Measurements from ENCODE around the gene KAT6B. TPM values are rescaled to one million over a fixed set of nuclear protein-coding genes. Genes with fewer than 3 reads are reported as not detected.
"Not testable (repeated sequence)": the region's sequence is repeated elsewhere in the genome, so short reads cannot be mapped to it uniquely, and the experiment has no call there.

Gene KAT6B
- total RNA-seq, 4 donors from 2014 or later, result 34.2 to 84.2 (median 47.3) TPM

DNA sequence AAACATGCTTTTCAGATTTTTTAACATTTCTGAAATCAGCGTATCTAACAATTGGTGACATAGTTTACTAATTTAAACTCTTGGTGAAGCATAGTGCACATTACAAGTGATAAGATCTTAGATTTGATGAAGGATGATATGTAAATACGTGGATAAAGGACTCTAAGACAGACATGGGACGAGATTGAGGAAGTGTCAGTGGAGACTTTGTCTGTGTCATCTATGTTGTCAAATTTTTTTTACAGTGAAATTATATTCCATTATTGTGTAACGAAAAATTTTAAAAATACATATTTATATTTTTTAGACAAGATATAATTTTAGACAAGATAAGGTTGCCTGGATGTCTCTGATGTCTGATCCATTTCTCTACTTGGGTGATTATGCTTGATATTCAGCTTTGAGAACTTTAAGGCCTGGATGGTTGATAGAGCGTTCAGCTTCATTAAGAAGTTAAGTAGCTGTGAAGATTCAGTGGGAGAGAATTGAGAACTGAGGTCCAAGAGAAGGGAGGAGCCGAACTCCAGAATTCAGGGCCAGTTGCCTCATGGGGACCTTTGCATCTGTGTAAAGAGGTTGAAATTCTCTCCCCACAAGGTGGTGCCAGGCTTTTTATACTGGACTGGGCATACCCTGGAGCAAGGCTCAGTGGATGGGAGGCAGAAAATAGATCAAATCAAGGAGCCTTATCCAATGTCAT is 62.7 kb downstream of the KAT6B start:
- Histone ChIP-seq H3K36me3 (no peaks in the 10 kb centered on the region), H3K9me3 (no peaks in the 10 kb centered on the region), H3K4me1 (peaks cover 14% of the 10 kb centered on the region), H3K27me3 (no peaks in the 10 kb centered on the region), H3K4me3 (no peak overlapping the region), H3K27ac (no peak overlapping the region)
- no peak for DNase-seq (ENCODE audit: low spot score in 2 of 2)
- WGBS, result 82% methylated on average over 6 of the region's 6 CpGs
- TF ChIP-seq EP300 (IDR thresholded peaks at IDR 0.05), result no peak

DNA sequence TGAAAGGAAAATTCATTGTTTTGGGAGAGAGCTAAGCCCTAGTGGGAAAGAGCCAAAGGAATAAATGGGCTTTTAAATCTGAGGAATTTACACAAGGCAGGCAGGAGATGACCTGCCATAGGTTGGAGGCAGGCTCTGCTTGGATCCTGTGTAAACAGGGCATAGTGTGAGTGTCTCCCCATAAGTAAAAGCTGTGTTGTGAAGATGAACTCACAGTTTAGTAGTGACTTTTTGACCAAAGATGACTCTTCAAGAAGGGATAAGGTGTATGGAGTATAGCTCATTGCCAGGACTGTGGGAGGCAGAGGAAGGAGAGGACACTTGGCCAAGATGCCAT is 63.2 kb downstream of the KAT6B start:
- H3K27me3 ChIP-seq, result no peaks in the 10 kb centered on the region
- no peak overlapping the region for H3K27ac ChIP-seq
- H3K36me3 ChIP-seq, result no peaks in the 10 kb centered on the region
- no peak overlapping the region for H3K4me3 ChIP-seq
- peaks cover 14% of the 10 kb centered on the region for H3K4me1 ChIP-seq
- DNase-seq (ENCODE audit: low spot score in 2 of 2), result no peak
- H3K9me3 ChIP-seq, result no peaks in the 10 kb centered on the region
- TF ChIP-seq POLR2AphosphoS5 (IDR thresholded peaks at IDR 0.05) (no peak), POLR2A (IDR thresholded peaks at IDR 0.05) (no peak), EP300 (IDR thresholded peaks at IDR 0.05) (no peak)
- TF ChIP-seq, protein P1, sequence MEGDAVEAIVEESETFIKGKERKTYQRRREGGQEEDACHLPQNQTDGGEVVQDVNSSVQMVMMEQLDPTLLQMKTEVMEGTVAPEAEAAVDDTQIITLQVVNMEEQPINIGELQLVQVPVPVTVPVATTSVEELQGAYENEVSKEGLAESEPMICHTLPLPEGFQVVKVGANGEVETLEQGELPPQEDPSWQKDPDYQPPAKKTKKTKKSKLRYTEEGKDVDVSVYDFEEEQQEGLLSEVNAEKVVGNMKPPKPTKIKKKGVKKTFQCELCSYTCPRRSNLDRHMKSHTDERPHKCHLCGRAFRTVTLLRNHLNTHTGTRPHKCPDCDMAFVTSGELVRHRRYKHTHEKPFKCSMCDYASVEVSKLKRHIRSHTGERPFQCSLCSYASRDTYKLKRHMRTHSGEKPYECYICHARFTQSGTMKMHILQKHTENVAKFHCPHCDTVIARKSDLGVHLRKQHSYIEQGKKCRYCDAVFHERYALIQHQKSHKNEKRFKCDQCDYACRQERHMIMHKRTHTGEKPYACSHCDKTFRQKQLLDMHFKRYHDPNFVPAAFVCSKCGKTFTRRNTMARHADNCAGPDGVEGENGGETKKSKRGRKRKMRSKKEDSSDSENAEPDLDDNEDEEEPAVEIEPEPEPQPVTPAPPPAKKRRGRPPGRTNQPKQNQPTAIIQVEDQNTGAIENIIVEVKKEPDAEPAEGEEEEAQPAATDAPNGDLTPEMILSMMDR (IDR thresholded peaks at IDR 0.05), result no peak

DNA sequence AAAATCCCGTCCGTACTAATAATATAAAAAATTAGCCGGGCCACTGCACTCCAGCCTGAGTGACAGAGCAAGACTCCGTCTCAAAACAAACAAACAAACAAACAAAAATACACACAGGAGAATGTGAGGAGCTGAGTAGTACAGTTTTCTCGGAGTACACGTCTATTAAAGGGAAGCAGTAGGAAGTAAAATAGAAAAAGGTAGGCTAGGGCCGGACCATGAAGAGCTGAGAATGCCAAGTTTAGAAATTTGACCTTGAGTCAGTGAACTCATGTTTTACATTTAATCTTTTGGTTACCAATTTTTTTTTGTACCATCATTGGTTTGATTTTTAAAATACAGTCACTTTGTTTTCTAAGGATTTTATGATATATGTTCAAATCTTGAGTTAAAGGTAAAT is 64.1 kb downstream of the KAT6B start:
- peaks cover 14% of the 10 kb centered on the region for H3K4me1 ChIP-seq
- no peak overlapping the region for H3K4me3 ChIP-seq

DNA sequence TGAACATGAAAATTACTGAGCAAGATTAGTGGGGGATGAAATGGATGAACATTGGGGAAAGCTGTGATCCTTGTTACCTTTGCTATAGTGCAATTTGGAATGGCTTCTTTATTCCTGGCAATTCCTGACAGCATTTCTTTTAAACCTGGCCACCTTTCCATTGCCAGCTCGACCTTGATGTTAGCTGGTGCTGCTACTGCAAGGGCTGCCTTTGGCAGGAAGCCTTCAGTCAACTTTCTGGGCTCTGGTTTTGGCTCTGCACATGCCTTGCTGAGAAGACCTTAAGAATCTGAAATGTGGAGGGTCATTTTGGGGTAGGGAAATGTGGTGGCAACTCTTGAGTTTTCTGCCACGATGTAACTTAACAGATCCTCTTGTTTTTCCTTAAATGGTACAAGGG is 64.7 kb downstream of the KAT6B start:
- H3K4me3 ChIP-seq, result no peak overlapping the region
- no peaks in the 10 kb centered on the region for H3K9me3 ChIP-seq
- DNase-seq (ENCODE audit: low spot score in 2 of 2), result no peak
- TF ChIP-seq, protein P1 (IDR thresholded peaks at IDR 0.05), result no peak
- TF ChIP-seq POLR2A (IDR thresholded peaks at IDR 0.05) (no peak), POLR2AphosphoS5 (IDR thresholded peaks at IDR 0.05) (no peak), EP300 (IDR thresholded peaks at IDR 0.05) (no peak)
- WGBS, result 41% methylated on average over 2 of the region's 2 CpGs
- no peaks in the 10 kb centered on the region for H3K36me3 ChIP-seq
- no peaks in the 10 kb centered on the region for H3K27me3 ChIP-seq
- H3K27ac ChIP-seq, result no peak overlapping the region
- H3K4me1 ChIP-seq, result peaks cover 14% of the 10 kb centered on the region

More for the DNA sequence above, 64.1 kb downstream of the KAT6B start:
- H3K36me3 ChIP-seq, result no peaks in the 10 kb centered on the region
- no peaks in the 10 kb centered on the region for H3K27me3 ChIP-seq
- 86% methylated on average over 7 of the region's 7 CpGs for WGBS
- no peaks in the 10 kb centered on the region for H3K9me3 ChIP-seq
- TF ChIP-seq POLR2AphosphoS5 (IDR thresholded peaks at IDR 0.05) (no peak), EP300 (IDR thresholded peaks at IDR 0.05) (no peak), POLR2A (IDR thresholded peaks at IDR 0.05) (no peak)
- TF ChIP-seq, protein P1 (IDR thresholded peaks at IDR 0.05), result no peak
- no peak overlapping the region for H3K27ac ChIP-seq
- DNase-seq (ENCODE audit: low spot score in 2 of 2), result no peak

DNA sequence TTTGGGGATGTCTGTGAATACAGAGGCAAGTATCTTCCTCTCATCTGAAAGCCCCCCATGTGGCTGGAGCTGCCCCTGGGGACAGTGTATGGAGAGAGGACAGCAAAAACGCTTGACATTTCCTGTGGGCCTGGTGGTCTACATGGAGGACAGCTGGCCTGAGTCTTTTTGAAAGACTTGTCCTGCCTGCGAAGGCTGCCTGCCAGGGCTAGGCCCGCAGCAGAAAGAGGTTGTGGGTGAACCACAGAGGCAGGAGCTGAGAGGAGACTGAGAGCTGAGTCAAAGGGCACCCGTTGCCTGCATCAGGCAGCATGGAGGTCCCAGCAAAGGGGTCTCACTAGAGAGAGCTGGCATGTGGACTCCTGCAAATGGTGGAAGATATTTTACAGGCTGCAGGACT is 66.4 kb downstream of the KAT6B start:
- Histone ChIP-seq H3K36me3 (no peaks in the 10 kb centered on the region), H3K27ac (no peak overlapping the region), H3K4me1 (peaks cover 18% of the 10 kb centered on the region), H3K27me3 (no peaks in the 10 kb centered on the region), H3K4me3 (no peak overlapping the region), H3K9me3 (no peaks in the 10 kb centered on the region)
- TF ChIP-seq POLR2AphosphoS5 (IDR thresholded peaks at IDR 0.05) (no peak), POLR2A (IDR thresholded peaks at IDR 0.05) (no peak), EP300 (IDR thresholded peaks at IDR 0.05) (no peak)
- TF ChIP-seq, protein P1 (IDR thresholded peaks at IDR 0.05), result no peak
- WGBS, result 73% methylated on average over 4 of the region's 4 CpGs
- DNase-seq (ENCODE audit: low spot score in 2 of 2), result no peak

DNA sequence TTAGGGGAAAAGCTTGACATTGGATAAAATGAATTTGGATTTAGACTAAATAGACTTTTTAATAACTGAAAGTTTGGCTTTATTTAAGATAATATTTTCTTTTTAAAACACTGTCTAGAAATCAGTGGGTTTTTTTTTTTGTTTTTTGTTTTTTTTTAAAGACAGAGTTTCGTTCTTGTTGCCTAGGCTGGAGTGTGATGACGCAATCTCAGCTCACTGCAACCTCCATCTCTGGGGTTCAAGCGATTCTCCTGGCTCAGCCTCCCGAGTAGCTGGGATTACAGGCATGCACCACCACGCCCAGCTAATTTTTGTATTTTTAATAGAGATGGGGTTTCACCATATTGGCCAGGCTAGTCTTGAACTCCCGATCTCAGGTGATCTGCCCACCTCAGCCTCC is 66.9 kb downstream of the KAT6B start:
- H3K36me3 ChIP-seq; H3K27me3 ChIP-seq; H3K9me3 ChIP-seq; H3K4me3 ChIP-seq; DNase-seq (ENCODE audit: low spot score in 2 of 2); H3K27ac ChIP-seq: not testable (repeated sequence)
- peaks cover 16% of the 10 kb centered on the region for H3K4me1 ChIP-seq
- 89% methylated on average over 6 of the region's 6 CpGs for WGBS
